GM12865 (cell line): ENCODE measurements around the gene COPRS.

Experiments used
- DNase-seq: peaks from one replicate; pipeline ENCODE4 v3.0.0; 2010; ENCODE audit warnings: low read depth
- H3K4me3 ChIP-seq: 2 replicates; pipeline ENCODE4 v1.5.1; 2011; ENCODE audit warnings: mild to moderate bottlenecking, low read depth, low read length, control low read depth
- TF ChIP-seq, protein P1 (sequence below): IDR thresholded peaks from 2 replicates; pipeline ENCODE4 v1.5.1; 2011; ENCODE audit warnings: low read length, control low read depth, low read depth, inconsistent platforms; ENCODE audit not compliant: insufficient read depth; ENCODE audit errors: missing control alignments

COPRS gene

GRCh38 chr17:31806921-31807320 lies 52.1 kb downstream of the COPRS start:
- H3K4me3 ChIP-seq: no peak overlapping the region
- TF ChIP-seq, protein P1, sequence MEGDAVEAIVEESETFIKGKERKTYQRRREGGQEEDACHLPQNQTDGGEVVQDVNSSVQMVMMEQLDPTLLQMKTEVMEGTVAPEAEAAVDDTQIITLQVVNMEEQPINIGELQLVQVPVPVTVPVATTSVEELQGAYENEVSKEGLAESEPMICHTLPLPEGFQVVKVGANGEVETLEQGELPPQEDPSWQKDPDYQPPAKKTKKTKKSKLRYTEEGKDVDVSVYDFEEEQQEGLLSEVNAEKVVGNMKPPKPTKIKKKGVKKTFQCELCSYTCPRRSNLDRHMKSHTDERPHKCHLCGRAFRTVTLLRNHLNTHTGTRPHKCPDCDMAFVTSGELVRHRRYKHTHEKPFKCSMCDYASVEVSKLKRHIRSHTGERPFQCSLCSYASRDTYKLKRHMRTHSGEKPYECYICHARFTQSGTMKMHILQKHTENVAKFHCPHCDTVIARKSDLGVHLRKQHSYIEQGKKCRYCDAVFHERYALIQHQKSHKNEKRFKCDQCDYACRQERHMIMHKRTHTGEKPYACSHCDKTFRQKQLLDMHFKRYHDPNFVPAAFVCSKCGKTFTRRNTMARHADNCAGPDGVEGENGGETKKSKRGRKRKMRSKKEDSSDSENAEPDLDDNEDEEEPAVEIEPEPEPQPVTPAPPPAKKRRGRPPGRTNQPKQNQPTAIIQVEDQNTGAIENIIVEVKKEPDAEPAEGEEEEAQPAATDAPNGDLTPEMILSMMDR: no peak
- DNase-seq: no peak

DNA sequence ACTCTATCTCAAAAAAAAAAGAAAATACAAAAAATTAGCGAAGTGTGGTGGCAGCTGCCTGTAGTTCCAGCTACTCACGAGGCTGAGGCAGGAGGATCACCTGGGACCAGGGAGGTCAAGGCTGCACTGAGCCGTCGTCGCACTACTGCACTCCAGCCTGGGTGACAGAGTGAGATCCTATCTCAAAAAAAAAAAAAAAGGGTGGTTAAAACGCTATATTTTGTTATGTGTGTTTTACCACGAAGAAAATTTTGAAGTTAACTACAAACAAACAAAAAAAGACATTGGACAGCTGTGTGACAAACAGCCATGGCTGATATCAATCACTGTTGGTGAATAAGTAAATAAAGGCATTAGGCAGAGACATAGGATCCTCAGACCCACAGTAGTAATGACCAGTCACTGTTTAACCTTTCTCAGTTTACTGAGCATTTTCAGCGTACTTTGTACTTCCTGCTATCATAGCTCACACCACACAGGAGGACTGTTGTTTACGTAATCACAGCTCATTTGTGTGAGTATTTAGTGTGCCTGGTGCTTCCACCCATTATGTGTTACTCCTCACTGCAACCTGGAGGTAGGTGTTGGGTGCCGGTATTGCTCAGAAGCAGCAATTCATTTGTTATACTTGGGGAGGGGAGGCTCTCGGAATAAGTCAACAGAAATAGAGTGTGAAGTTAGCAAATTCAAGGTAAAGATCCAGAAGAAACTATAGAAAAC lies 55.4 kb downstream of the COPRS start:
- H3K4me3 ChIP-seq: no peak overlapping the region
- TF ChIP-seq, protein P1: no peak
- no peak for DNase-seq

DNA sequence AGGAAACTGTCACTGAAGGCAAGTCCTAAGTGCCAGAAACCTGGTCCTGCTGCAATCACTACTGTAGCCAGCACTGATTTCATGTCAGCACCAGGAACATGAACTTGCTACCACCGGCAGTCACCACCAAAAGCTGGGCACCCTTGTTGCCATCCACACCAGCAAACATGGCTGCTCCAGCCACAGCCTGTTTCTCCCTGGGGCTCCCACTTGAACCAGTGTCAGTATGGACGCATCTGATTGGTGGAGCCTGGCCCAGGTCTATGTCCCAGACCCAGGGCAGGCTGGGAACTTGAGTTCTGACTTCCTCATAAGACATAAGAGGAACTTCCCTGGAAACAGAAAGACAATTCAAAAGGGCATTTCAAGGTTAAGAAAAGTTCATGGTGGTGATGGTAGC lies 56.5 kb downstream of the COPRS start:
- H3K4me3 ChIP-seq: no peak overlapping the region
- TF ChIP-seq, protein P1: no peak
- DNase-seq: peak; percentile 51
